IPS-NIHi7 (cell line): ENCODE results near the gene TCF7L2.
A peak's percentile ranks its signal among the peaks of the same experiment; 100 is the strongest.

Experiments used
- DNase-seq: peaks from one replicate; pipeline ENCODE4 v3.0.0; 2012; ENCODE audit warnings: mixed read lengths; ENCODE audit errors: extremely low spot score

The TCF7L2 gene

DNA sequence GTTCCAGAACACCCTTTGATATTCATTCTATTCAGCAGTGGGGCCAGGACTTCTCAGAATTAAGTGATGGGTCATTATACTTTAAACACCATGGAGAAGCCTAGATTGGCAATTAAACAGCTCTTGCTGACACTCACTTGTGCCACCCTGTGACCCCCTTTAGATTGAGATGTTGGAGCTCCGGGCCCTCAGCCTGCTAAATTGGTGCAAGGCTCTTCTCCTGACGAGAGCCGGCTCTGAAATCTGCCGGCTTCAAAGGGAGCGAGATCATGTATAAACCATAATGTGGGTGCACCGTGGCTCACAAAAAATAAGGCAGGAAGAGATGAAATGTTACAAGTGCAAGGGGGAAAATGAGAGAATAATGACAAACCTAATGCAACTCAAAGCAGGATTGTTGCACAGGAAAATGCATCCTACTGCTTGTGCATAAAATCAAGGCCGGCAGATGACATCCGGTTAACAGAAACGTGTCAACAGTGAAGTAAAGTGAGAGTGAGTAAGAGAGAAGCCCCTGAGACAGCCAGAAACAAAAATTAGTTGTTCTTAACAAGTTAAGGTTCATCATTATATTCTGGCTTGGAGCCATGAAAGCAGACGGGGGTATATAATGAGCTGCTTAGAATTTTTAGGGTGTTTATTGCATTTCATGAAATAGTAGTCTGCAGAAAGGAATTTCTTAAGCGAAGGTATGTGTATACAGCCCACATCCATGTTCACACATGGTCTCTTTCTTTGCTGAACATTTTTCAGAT lies 198.2 kb downstream of the TCF7L2 start:
- DNase-seq, result no peak

- DNase-seq, result no peak
Measured at GRCh38 chr10:113148901-113149300, 198.9 kb downstream of the TCF7L2 start.

DNA sequence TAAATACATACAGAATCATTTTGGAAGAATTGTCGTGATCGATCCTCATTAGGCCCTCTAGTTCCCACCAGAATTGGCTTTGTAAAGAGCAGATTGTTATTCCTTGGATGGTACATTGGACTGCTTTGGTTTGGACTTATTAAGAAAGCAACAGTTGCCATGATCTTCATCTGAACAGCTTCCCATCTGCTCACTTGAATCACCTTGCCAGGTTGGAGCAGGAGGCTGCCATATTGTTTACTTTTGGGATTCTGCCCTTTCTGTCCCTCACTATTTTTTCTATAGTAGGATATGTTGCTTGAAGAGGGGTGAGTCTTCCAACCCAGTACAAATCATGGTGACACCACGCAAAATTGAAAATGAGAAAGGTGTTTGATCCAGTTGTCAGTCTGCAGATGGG lies 199.6 kb downstream of the TCF7L2 start:
- DNase-seq, result no peak

DNA sequence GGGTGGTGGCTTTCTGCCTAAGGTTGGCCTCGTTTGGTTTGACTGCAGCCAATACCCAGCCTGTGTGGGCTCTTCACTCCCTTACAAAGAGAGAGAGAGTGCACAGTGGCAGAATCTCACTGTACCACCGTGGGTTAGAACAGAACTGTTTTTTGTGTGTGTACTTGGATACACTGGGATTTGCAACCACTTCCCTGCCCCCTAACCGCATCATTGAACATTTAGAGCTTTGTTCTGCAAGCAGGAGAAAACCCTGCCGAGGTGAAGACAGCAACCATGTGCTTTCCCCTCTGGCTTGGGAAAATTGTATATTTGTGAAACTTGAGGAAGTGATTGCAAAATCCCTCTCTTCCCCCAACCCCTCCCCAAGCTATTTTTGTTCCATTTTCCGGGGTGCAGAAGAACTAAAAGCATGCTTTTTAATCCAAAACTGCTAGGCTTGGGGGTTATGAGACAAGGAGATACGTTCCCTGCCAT lies 201.2 kb downstream of the TCF7L2 start:
- DNase-seq, result no peak

GRCh38 chr10:113153493-113154102 lies 203.6 kb downstream of the TCF7L2 start:
- DNase-seq, result no peak

DNA sequence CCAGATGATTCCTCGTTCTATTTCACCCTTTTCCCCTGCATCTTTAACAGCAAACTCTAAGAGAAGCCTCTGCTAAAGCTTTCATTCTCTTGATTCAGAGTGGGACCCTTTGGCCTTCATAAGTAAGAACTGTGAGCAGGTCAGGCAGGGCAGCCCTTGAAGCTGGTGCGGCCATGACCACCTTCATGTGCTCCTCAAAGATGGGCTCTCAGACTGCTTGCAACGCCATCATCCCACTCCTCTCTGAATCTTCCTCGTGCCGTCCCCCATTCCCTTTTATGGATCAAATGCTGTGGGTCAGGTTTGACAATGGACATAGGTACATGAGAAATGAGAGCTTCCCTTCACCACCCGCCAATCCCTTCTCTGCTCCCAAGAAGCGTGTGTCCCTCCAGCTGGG lies 207.4 kb downstream of the TCF7L2 start:
- no peak for DNase-seq

GRCh38 chr10:113158183-113158582 lies 208.1 kb downstream of the TCF7L2 start:
- peak; percentile 52 for DNase-seq

GRCh38 chr10:113159563-113159962 lies 209.5 kb downstream of the TCF7L2 start:
- no peak for DNase-seq

DNA sequence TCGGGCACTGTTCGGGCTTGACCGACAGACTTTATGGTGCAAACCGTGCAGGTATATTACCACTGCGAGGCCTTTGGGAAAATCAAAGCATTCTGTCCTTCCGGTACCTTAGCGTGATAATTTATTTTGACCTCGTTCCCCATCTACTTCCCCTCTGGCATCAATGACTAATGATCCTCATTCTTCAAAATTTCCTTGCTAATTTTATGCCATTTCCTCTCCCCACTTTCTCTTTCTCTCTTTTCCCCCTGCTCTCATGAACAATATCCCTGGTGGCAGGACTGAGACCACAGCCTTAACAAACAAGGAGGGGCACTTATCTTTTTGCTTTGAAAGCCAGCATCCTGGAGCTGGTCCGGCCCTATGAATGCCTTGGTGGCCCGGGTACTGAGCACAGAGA lies 210.6 kb downstream of the TCF7L2 start:
- no peak for DNase-seq

- DNase-seq, result no peak
Measured at GRCh38 chr10:113161066-113161465, 211.0 kb downstream of the TCF7L2 start.

DNA sequence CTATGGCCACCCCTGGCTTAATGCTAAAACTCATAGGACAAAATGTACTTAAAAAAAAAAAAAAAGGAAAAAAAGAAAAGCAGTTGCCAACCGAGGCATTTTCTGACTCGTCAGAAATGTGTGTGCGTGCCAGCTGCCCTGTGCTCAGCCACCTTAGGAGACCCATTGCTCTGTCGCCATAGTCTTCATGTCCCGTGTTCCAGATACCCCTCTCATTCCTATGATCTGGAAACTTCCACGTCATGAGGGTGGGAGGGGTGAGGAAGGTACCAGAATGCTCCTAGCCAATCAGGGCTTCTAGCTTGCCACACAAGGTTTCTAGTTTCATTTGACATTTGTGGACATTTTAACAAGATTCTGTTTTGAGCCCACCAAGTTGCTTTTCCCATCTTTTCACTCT lies 212.9 kb downstream of the TCF7L2 start:
- DNase-seq, result no peak

- peak; percentile 45 for DNase-seq
Measured at GRCh38 chr10:113165673-113166072, 215.6 kb downstream of the TCF7L2 start.

DNA sequence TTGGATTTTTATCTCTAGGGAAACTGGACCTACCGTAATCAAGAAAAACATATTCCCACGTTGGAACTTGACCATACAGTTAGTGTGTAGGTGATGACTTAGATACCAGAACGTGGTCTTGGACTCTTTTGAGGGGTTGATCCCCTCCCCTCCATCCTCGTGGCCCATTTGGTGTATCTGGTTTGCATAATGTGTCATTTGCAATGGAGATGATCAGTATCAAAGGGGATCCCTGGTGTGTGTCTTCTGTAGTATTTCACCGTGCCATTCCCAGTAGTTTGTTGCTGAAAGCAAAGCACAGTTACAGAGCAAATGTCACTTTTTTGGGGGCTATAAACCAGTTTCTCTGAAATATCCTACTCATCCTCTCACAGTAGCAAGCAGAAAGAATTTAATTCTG lies 217.7 kb downstream of the TCF7L2 start:
- no peak for DNase-seq

GRCh38 chr10:113168584-113168983 lies 218.5 kb downstream of the TCF7L2 start:
- DNase-seq, result no peak

- DNase-seq, result no peak
Measured at GRCh38 chr10:113169111-113169510, 219.1 kb downstream of the TCF7L2 start.

DNA sequence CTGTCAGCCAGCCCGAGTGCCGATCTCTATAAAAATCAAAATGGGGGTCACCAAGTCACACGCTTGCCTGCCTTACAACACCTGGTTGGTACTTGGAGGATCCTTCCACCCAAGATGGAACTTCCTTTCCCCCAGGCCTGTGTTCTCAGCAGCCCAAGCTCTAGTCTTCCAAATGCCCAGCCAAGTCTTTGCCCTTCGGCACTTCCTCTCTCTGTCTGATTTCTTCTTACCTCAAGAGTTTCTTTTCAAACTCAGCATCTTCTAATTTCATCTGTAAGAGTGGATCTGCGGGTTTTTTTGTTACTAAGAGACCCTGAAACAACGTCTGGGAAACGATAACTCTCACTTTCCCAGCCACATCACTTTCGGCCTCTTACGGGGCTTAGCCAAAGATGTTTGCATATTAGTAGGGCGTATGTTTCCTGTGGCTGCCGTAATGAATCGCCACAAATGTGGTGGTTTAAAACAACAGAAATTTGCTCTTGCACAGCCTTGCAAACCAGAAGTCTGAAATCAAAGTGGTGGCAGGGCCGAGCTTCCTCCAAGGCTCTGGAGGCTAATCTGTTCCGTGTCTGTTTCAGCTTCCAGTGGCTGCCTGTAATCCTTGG lies 219.9 kb downstream of the TCF7L2 start:
- no peak for DNase-seq

DNA sequence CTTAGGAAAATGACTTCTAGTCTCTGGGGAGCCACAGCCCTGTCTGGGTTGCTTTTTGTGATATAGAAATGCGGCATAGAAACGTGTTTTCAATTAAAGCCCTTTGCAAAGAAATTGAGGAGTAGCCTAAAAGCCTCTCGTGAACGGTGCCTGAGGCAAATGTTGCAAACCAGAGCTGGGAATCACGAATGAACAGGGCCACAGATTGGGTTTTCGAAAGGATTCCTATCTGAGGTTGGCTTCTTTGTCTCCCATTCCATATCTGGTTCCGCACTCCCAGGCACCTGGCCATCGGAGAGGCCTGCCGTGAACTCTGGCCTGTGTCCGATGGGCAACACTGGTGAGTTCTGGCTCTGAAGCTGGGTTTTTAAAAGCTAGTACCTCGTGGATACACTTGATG lies 221.6 kb downstream of the TCF7L2 start:
- DNase-seq, result no peak

- no peak for DNase-seq
Measured at GRCh38 chr10:113175176-113175575, 225.1 kb downstream of the TCF7L2 start.

DNA sequence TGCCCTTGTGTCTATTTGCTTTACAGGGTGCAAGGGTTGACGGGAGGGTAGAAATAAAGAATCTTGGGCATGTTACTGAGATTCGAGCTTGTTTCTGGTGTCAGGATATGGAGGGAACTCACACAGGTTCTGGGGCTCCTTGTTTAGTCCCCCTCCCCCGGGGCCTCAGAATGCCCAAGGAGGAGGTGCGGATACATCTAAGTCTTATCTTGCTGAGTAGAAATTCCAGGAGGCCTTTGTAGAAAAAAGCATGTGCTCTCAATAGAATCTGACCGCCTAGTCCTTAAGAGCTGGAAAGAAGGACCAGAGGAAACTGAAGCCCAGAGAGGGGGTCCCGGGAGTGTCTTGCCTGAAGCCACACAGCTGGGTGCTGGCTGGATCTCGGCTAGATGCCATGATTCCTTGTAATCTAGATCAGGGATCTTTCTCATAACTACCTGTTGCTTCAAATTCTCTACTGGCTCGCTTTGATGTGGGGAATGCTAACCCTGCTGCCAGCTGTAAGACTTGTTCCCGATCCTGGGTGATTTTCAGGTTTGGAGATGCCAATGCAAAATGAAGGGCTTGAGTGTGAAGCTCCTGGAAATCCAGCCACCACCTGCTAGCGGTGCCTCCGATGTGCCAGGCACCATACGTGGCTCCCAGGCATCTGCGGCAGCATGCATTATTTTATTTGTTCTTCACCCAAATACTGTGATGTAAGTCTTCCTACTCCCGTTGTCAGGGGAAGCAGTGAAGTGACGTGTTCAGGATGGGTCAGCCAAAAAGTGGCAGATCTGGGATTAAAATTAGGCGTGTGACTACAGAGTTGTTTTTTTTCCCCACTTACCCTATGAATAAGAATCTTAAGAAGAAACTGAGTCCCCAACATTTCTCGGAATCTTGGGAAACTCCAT lies 226.0 kb downstream of the TCF7L2 start:
- no peak for DNase-seq

DNA sequence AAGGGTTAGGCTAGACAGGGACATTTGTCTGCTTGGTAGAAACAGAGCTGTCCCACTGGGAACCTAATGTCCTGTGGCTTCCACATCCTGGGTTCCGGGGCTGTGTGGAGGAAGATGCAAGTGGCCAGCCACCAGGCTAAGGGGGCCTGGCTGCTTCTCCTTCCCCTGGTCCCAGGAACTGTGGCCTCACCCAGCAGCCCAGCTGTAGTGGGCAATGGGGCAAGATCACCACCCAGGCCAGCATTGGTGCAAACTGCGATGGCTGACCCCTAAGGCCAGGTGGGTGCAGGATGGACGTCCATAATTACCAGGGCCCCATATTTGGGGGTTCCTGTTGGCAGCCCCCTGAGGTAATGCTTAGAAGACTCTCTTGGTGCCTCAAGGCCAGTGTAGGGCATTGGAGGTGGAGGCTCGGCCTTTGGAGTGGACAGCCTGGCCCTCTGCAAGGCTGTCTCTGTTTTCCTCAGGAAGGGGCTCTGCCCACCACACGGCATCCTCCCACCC lies 226.7 kb downstream of the TCF7L2 start:
- DNase-seq, result no peak

GRCh38 chr10:113177156-113177935 lies 227.3 kb downstream of the TCF7L2 start:
- DNase-seq, result no peak
